Inflammatory macrophage treated with lipopolysaccharide for 1 hour (primary cell): Measurements from ENCODE around the gene ASXL1.
A peak's percentile ranks its signal among the peaks of the same experiment; 100 is the strongest.

Experiments
- DNase-seq, 2 donors: peaks; one replicate each; pipeline ENCODE4 v3.0.0-alpha.2; 2020 to 2022

Gene ASXL1

DNA sequence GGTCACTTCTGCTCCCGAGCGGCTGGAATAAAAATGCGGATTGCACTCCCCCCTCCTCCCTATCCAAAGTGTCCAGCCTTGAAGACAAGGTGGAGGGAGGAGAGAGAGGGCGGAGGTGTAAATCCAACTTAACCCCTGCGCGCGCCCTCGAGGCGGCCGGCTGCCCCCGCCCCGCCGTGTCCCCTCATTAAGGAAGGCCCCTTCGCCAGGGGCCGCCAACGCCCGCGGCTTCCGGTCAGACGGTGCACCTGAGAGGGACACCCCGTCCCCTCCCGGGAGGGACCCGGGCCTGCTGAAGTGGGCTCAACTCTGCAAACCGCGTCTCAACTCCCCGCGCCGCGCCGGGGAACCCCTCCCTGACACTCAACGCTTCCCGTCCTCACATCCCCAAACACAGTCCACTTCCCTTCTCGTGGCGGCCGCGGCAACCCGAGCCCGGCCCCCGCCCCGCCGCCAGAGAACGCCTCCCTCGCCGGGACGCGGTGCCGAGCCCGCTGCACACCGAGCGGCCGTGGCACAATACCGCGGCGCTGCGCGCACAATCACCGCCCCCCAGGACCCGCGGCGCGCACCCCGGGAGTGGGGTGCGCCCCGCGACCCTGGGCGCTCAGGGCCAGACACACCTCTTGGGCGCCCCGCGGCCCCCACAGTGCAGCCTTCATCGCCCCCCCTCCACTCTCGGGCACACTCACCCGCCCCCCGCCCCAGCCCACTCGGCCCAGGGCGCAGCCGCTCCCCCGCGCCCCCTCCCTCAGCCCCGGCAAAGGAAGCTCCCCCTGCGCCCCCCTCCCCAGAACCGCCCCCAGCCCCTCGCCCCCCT, 124.5 kb downstream of the ASXL1 start:
- peak; percentile 66 to 72 for DNase-seq

DNA sequence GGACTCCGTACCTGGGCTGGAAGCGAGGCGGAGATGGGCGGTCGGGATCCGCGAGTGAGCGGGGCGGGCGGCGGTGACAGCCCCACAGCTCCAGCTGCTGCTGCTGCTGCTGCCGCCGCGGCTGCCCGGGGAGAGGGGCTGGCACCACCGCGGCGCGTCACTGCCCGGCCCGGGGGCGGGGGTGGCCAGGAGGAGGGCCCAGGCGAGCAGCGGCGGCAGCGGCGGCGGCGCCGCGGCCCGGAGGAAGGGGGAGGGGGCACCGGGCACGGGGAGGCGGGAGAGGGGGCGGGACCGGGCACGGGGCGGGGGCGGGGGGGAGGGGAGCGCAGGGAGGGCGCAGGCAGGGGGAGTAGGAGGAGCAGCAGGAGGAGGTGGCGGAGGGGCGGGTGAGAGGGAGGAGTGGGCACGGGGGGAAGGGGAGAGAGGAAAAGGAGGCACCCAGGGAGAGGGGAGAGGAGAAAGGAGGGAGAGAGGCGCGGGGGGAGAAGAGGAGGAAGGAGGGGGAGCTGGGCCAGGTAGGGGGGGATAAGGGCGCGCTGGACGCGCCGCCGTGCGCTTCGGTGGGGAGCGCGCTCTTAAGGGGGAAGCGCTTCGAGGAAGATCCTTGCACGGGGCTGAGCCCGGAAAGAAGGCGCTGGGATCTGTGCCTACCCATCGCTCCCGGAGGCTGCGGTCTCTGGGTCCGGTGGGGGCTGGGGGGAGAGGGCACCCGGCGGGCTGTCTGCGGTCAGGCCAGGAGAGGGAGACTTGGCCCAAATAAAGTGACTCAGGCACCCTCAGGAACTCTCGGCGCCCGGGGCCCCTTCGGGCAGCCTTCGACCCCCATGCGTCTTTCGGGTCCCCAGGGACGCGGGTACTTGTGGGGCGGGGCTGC, 125.5 kb downstream of the ASXL1 start:
- peak in 1 of 2 donors; percentile 37 for DNase-seq

DNA sequence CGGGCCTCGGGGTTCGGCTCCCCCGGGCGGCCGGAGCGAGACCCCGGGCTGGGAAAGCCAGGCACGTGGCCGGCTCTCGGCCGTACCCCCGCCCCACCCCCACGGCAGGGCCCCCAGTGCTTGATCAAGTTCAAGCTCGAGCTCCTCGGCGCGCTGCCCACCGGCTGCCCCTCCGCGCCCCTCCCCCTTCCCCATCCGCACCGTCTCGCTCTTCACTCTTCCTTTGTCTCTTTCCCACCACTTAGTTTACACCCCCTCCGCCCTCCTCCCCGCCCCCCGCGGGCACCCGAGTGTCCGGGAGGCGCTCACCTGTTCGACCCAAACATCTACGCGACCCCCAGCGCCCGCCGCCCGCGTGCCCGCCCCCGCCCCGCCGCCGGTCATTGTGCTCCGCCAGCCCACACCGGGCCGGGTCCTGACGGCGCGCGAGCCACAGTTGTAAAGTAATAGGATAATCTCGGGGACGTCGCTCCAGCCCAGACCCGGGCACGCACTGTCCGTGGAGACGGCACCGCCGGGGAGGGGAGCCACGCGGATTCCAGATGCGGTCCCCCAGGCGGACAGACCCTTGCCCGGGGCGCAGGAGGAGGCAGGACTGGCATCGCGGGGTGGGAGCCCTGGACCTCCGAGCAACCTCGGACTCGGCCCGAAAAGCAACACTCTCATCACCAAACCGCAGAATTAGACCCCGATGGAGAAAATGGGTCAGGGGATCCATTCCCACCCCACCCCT, 126.3 kb downstream of the ASXL1 start:
- peak in 1 of 2 donors; percentile 9 for DNase-seq

DNA sequence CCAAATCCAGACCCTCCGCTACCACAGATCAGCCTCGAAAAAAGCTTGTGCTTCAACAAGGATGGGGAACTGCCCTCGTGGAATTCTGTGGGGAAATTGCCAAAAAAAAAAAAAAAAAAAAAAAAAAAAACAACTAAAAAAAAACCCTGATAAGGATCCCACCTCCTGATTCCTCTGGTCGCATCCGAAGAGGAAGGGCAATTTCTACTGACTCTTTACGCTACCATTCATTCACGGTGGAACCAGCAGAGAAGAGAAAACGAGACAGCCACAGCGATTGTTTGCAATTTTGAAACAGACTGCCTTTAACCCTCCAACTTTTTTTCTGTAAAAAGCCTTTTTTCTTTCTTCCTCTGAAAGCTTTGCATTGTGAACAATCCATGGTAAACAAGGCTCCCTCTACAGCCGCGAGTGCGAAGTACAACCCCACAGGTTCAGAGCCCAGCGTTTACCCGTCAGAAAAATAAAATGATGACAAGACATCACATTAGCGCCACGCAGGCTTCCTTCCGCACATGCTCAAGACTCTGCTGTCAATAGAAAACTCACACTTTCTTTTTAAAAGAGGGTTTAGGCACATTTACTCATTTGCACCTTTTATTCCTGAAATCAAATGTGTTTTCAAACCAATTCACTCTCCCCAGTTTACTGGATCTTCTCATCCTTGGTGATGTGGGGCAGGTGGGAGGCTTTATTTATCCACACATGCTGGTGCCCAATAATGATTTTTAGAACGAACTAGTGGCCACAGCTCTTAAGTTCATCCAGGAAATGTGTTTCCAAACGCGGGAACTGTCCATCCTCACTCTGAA, 127.0 kb downstream of the ASXL1 start:
- DNase-seq = peak; percentile 74 to 85

DNA sequence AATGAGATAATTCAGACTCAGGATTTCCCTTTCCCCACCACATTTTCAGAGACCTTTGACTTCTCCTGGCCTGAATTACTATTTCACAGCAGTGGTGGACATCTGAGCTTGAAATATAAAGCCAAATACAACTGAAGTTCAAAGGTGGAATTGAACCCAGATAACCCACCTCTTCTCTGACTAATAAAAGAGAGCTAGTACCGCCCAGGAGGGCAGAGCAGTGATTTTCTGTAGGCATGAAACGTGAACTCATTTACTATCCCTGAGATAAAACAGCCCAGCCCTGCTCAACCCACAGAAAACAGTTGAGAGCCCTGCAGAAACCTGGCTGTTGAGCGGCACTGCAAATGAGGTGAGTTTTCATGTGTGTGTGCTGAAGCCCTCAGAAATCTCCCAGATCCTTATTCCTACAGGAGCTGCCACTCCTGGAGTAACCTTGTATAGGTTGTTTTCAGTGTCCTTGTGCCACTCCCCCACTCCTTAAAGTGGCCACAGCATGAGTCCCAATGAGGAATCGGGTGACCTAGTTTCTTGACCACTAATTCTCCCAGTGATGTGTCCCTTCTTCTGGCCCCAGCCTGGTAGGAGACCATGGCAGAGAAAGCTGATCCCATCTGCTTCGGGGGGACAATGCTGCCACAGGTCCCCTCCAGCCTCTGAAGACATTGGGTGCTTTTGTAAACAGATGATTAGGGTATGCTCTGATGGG, 127.8 kb downstream of the ASXL1 start:
- DNase-seq = no peak

DNA sequence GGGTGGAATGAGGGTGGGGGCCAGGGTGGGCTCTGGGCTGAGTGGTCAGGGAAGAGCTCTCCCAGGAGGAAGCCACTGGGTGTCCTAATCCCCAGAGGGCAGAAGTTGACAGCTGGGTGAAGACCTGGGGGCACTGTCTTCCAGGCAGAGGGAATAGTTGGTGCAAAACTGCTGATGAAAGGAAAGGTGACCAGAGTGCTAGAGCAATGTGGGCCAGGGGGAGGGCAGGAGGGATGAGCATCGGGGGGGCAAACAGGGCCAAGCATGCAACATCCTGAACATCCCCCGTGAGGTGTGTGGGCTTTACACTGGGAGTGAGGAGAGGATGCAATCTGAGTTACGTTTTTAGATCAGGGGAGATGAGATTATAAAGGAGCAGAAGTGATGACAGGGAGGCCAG, 129.2 kb downstream of the ASXL1 start:
- no peak for DNase-seq

DNA sequence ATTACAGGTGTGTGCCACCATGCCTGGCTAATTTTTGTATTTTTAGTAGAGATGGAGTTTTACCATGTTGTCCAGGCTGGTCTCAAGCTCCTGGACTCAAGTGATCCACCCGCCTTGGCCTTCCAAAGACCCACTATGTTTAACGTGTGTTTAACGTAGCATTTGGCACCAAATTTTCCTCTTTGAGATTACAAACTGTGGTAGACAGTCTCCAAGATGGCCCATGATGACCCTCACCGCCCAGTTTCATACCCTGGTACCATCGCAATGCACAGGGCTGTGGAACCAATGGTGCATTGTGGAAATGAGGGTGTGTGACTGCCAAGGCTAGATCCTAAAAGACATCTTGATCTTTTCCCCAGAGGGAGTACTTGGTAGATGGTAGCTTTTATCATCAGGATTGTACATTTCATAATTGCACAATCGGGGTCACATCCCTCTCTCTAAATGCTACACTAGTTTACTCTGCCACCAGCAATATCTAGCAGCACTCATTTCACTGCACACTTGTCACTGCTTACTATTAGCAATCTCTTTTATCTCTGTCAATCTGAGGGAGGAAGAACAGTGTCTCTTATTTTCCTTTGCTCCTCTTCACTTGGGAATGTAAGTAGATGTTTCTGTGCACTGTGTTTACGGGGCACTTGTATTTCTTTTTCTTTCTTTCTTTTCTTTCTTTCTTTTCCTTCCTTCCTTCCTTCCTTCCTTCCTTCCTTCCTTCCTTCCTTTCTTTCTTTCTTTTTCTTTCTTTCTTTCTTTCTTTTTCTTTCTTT, 130.1 kb downstream of the ASXL1 start:
- no peak for DNase-seq
